ENCODE data around the gene MPV17L.
"Not testable (repeated sequence)": the region's sequence is repeated elsewhere in the genome, so short reads cannot be mapped to it uniquely, and the experiment has no call there.

The MPV17L gene

DNA sequence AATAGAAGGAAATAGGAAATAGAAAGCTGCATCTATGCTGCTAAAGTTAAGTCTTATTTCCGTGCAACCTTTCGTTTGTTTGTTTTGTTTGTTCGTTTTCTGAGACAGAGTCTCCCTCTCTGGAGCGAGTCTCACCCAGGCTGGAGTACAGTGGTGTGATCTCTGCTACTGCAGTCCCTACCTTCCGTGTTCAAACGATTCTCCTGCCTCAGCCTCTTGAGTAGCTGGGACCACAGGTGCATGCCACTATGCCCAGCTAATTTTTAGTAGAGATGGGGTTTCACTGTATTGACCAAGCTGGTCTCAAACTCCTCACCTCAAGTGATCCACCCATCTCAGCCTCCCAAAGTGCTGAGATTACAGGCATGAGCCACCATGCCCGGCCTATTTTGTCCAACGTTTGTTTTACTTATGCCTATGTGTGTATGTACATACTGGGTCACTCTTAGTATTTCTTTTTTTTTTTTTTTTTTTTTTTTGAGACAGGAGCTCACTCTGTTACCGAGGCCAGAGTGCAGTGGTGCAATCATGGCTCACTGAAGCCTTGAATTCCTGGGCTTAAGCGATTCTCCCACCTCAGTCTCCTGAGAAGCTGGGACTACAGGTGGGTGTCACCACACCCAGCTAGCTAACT is 55.7 kb downstream of the MPV17L start:
- no peaks in the 10 kb centered on the region for H3K9me3 ChIP-seq (ENCODE audit: severe bottlenecking)
- no peak overlapping the region for H3K4me3 ChIP-seq (ENCODE audit: low read depth, low read length)
- H3K36me3 ChIP-seq: no peaks in the 10 kb centered on the region
- DNase-seq: no peak
- no peak overlapping the region for H3K27ac ChIP-seq
- no peaks in the 10 kb centered on the region for H3K27me3 ChIP-seq (ENCODE audit: insufficient read depth, low read depth, severe bottlenecking)
- TF ChIP-seq CTCF (IDR thresholded peaks at IDR 0.05; ENCODE audit: low read depth, low read length): no peak

DNA sequence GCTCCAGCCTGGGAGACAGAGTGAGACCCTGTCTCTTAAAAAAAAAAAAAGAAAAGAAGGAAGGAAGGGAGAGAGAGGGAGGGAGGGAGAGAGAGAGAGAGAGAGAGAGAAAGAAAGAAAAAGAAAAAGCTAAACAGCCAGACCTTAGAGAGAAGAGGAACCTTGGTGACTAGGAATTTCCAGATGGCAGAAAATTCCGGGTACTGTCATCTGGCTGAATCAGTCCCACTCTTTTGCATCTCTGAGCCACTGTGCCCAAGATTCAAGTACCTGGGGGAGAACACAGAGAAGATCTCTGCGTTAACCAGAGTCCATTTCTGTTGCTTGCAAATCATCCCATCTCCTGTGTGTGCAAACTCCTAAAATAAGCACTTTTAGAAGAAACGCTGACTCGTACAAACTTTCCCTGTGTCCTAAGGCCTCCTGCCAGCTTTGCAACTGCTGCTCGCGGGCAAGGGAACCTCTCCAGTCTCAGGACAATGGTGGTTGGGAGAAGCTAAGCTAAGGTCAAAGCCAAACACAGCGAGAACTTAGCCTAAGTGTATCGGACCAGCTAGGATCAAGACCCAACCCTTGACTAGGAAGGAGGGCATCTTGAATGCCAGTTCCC is 56.8 kb downstream of the MPV17L start:
- DNase-seq: no peak
- Histone ChIP-seq H3K4me3 (ENCODE audit: low read depth, low read length) (no peak overlapping the region), H3K36me3 (no peaks in the 10 kb centered on the region), H3K27ac (no peak overlapping the region), H3K27me3 (ENCODE audit: insufficient read depth, low read depth, severe bottlenecking) (no peaks in the 10 kb centered on the region), H3K9me3 (ENCODE audit: severe bottlenecking) (no peaks in the 10 kb centered on the region)
- TF ChIP-seq CTCF (IDR thresholded peaks at IDR 0.05; ENCODE audit: low read depth, low read length): no peak

GRCh38 chr16:15453296-15453695 is 57.7 kb downstream of the MPV17L start:
- not testable (repeated sequence) for H3K27me3 ChIP-seq (ENCODE audit: insufficient read depth, low read depth, severe bottlenecking)

DNA sequence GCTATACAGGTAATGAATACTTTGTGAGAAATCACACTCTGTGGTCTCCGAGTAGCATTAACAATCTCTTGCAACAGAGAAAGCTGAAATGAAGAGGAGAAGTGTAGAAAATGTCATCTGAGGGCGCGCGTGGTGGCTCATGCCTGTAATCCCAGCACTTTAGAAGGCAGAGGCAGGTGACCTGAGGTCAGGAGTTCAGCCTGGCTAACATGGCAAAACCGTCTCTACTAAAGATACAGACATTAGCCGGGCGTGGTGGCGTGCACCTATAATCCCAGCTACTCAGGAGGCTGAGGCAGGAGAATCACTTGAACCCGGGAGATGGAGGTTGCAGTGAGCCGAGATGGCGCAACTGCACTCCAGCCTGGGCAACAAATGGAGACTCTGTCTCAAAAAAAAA is 59.4 kb downstream of the MPV17L start:
- not testable (repeated sequence) for H3K36me3 ChIP-seq; H3K27me3 ChIP-seq (ENCODE audit: insufficient read depth, low read depth, severe bottlenecking); H3K9me3 ChIP-seq (ENCODE audit: severe bottlenecking); H3K27ac ChIP-seq; H3K4me3 ChIP-seq (ENCODE audit: low read depth, low read length)
- peak; percentile 46 for DNase-seq

More at GRCh38 chr16:15453296-15453695, 57.7 kb downstream of the MPV17L start:
- not testable (repeated sequence) for DNase-seq; H3K27ac ChIP-seq; H3K4me3 ChIP-seq (ENCODE audit: low read depth, low read length); H3K9me3 ChIP-seq (ENCODE audit: severe bottlenecking); H3K36me3 ChIP-seq

- Histone ChIP-seq H3K27ac (no peak overlapping the region), H3K36me3 (no peaks in the 10 kb centered on the region), H3K27me3 (ENCODE audit: insufficient read depth, low read depth, severe bottlenecking) (no peaks in the 10 kb centered on the region), H3K4me3 (ENCODE audit: low read depth, low read length) (no peak overlapping the region), H3K9me3 (ENCODE audit: severe bottlenecking) (no peaks in the 10 kb centered on the region)
- TF ChIP-seq CTCF (IDR thresholded peaks at IDR 0.05; ENCODE audit: low read depth, low read length): no peak
- DNase-seq: no peak
These were observed 61.8 kb downstream of the MPV17L start for GRCh38 chr16:15457400-15457799.

- no peak for DNase-seq
- Histone ChIP-seq H3K4me3 (ENCODE audit: low read depth, low read length) (no peak overlapping the region), H3K36me3 (no peaks in the 10 kb centered on the region), H3K27ac (no peak overlapping the region), H3K9me3 (ENCODE audit: severe bottlenecking) (no peaks in the 10 kb centered on the region), H3K27me3 (ENCODE audit: insufficient read depth, low read depth, severe bottlenecking) (no peaks in the 10 kb centered on the region)
- peak; percentile 26; the same call in 1 of the 2 replicates for TF ChIP-seq CTCF (IDR thresholded peaks at IDR 0.05; ENCODE audit: low read depth, low read length)
These were observed 62.4 kb downstream of the MPV17L start for GRCh38 chr16:15457958-15458357.

DNA sequence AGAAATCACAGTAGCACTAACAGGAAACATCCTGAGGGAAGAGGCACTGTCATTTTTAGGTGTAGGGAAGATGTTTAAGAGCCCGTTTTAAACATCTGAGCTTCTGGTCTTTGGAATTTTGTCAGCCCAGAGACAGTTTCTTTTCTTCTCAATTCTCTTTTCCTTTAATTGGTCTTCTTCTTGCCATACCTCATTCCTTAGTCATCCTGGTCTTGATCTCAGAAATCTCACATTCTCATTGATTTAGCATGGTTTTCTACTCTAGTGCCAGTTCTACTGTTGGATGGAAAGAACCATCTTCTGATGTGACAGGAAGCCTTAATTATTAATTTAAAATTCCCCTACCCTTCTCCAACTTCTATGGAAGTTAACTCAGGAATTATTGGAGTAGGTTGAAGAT is 64.2 kb downstream of the MPV17L start:
- DNase-seq: no peak
- Histone ChIP-seq H3K9me3 (ENCODE audit: severe bottlenecking) (no peaks in the 10 kb centered on the region), H3K4me3 (ENCODE audit: low read depth, low read length) (no peak overlapping the region), H3K27ac (no peak overlapping the region), H3K27me3 (ENCODE audit: insufficient read depth, low read depth, severe bottlenecking) (no peaks in the 10 kb centered on the region), H3K36me3 (no peaks in the 10 kb centered on the region)
- TF ChIP-seq CTCF (IDR thresholded peaks at IDR 0.05; ENCODE audit: low read depth, low read length): no peak

Measured in WERI-Rb-1 (cell line).